HG02642 (cell line): ENCODE data around the gene ZNF664.

Source experiments
- ATAC-seq: cut with Tn5 transposase; IDR thresholded peaks from one replicate; pipeline ENCODE4 v1.9.1; 2021; ENCODE audit warnings: mild to moderate bottlenecking; ENCODE audit not compliant: unreplicated experiment, poor library complexity

Gene ZNF664

DNA sequence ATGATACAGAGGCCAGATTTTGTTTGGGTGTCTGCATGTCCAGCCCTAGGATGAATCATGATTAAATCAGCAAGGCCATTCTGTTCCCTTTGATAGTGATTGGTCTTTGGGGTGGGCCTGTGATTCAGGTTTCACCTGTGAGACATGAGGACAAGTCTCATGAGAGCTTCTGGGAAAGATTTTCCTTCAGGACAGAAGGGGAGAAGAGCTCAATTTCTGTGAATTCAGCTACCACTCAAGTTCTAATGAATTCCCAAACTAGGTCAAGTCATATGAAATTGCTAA is 73.4 kb downstream of the ZNF664 start:
- ATAC-seq, result no peak

DNA sequence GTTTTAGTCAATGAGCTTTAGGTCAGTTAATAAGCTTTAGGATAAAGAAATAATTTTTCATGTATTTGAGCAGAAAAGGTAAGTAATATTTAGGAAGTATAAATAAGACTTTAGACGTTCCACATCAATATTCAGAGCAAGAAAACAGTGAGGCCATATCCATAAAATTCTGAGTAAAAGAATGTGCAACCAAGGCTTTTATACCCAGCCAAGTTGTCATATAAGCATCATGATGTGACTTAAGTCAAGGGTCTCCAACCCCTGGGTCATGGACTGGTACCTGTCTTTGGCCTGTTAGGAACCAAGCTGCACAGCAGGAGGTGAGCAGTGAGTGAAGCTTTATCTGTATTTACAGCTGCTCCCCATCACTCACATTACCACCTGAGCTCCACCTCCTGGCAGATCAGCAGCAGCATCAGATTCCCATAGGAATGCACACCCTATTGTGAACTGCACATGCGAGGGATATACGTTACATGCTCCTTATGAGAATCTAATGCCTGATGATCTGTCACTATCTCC is 74.1 kb downstream of the ZNF664 start:
- ATAC-seq, result no peak

GRCh38 chr12:124049451-124050094 is 76.6 kb downstream of the ZNF664 start:
- no peak for ATAC-seq

DNA sequence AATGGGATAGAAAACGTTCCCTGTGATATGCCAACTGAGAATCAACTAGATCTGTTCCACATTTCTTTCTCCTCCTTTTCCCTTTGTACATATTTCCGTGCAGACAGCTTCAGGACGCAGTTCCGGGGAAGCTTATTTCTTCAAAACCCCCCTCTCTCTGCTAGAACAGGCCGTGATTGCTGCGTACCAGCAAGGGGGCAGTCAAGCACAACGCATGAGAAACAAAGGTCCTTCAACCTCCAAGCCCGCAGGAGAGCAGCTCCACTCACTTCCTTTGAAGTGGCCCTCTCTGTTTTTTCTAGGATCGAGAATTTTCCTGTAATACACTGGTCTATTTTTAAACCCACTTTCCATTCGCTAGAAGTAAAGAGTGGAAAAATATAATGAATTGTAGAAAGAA is 80.8 kb downstream of the ZNF664 start:
- no peak for ATAC-seq

DNA sequence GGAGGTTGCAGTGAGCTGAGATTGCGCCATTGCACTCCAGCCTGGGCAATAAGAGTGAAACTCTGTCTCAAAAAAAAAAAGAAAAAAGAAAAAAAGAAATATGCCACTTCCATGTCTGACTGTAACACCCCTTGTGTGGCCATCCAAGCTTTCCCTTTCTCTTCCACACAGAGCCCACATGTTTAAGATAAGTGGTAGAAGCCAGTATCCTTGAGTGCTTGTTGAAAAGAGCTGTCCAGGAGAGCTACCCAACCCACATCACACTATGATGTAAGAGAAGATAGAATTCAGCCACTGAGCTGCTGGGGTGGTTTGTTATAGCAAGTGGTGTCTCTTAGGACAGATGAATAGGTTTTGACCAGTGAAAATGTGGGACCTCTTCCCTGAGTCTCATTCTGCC is 82.1 kb downstream of the ZNF664 start:
- ATAC-seq, result no peak

DNA sequence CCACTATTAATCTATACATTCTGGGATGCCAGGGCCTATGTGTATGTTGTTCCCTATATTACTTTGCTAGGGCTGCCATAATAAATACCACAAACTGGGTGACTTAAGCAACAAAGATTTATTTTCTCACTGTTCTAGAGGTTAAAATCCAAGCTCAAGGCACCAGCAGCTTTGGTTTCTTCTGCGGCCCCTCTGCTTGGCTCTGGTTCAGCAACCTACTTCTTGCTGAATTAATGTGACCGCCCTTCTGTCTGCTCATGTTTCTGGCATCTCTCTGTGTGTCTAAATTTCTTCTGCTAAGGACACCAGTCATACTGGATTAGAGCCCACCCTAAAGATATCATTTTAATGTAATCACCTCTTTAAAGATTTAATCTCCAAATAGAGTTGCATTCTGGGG is 84.7 kb downstream of the ZNF664 start:
- ATAC-seq, result no peak

DNA sequence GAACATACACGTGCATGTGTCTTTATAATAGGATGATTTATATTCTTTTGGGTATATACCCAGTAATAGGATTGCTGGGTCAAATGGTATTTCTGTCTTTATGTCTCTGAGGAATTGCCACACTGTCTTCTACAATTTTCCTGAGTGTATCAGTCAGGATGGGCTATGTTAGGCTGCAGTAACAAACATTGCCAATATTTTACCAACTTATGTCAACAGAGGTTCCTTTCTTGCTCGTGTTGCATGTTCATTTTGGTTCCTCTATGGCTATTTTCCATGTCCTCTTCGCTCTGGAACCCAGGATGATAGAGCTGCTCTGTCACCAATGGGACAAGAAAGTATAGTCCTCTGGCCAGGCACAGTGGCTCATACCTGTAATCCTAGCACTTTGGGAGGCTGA is 86.7 kb downstream of the ZNF664 start:
- no peak for ATAC-seq
